ENCODE measurements around the gene ENAH. TPM values are rescaled to one million over a fixed set of nuclear protein-coding genes. Genes with fewer than 3 reads are reported as not detected.
A peak's percentile ranks its signal among the peaks of the same experiment; 100 is the strongest.

ENAH gene
- total and polyA plus RNA-seq, 2 donors (not counting 1 experiment from before 2014, with no cell fraction given), result 85.0 to 210 TPM

GRCh38 chr1:225523263-225523950, 129.5 kb downstream of the ENAH start:
- no peaks in the 10 kb centered on the region for H3K36me3 ChIP-seq (ENCODE audit: control insufficient read depth, insufficient read depth, low read length)

GRCh38 chr1:225522588-225523262, 130.2 kb downstream of the ENAH start:
- Histone ChIP-seq H3K36me3 (ENCODE audit: control insufficient read depth, insufficient read depth, low read length) (peaks cover 1% of the 10 kb centered on the region), H3K27ac (ENCODE audit: insufficient read depth, low read length) (no peak overlapping the region), H3K4me3 (replicated peaks in 1 of 4; ENCODE audit: control extremely low read depth in 1 of 4, insufficient read depth in 1 of 4, low read depth in 3 of 4, low read length in 4 of 4) (no peak overlapping the region), H3K9ac (ENCODE audit: insufficient read depth, low read length) (no peak overlapping the region), H4K20me1 (ENCODE audit: control insufficient read depth, extremely low read depth, insufficient read depth, low read length) (no peaks in the 10 kb centered on the region), H3K27me3 (ENCODE audit: control insufficient read depth, insufficient read depth, low read length) (no peaks in the 10 kb centered on the region), H3K9me3 (ENCODE audit: control insufficient read depth, insufficient read depth, low read depth, low read length) (no peaks in the 10 kb centered on the region), H3K4me1 (ENCODE audit: control insufficient read depth, extremely low read depth, insufficient read depth, low read length) (no peaks in the 10 kb centered on the region), H3K4me2 (ENCODE audit: extremely low read depth, insufficient read depth, low read length) (no peak overlapping the region), H3K79me2 (ENCODE audit: control insufficient read depth, insufficient read depth, low read length) (no peaks in the 10 kb centered on the region), H2AFZ (ENCODE audit: low read length) (no peak overlapping the region)
- TF ChIP-seq CTCF (conservative IDR thresholded peaks at IDR 0.05 in 1 of 2, IDR thresholded peaks at IDR 0.05 in 1 of 2; ENCODE audit: low read depth in 1 of 2, low read length in 2 of 2), result no peak
- TF ChIP-seq EZH2 (IDR thresholded peaks at IDR 0.05; ENCODE audit: low read length, missing control alignments), result no peak
- peak in 1 of 2 donors; percentile 26 for DNase-seq (ENCODE audit: low read depth in 2 of 2)

More at GRCh38 chr1:225523263-225523950, 129.5 kb downstream of the ENAH start:
- H2AFZ ChIP-seq (ENCODE audit: low read length), result no peak overlapping the region
- H3K9ac ChIP-seq (ENCODE audit: insufficient read depth, low read length), result no peak overlapping the region
- H3K27ac ChIP-seq (ENCODE audit: insufficient read depth, low read length), result no peak overlapping the region
- no peaks in the 10 kb centered on the region for H3K4me1 ChIP-seq (ENCODE audit: control insufficient read depth, extremely low read depth, insufficient read depth, low read length)
- H3K4me2 ChIP-seq (ENCODE audit: extremely low read depth, insufficient read depth, low read length), result no peak overlapping the region
- no peaks in the 10 kb centered on the region for H3K27me3 ChIP-seq (ENCODE audit: control insufficient read depth, insufficient read depth, low read length)
- H3K79me2 ChIP-seq (ENCODE audit: control insufficient read depth, insufficient read depth, low read length), result no peaks in the 10 kb centered on the region
- TF ChIP-seq CTCF (conservative IDR thresholded peaks at IDR 0.05 in 1 of 2, IDR thresholded peaks at IDR 0.05 in 1 of 2; ENCODE audit: low read depth in 1 of 2, low read length in 2 of 2) (no peak), EZH2 (IDR thresholded peaks at IDR 0.05; ENCODE audit: low read length, missing control alignments) (no peak)
- no peak overlapping the region for H3K4me3 ChIP-seq (replicated peaks in 1 of 4; ENCODE audit: control extremely low read depth in 1 of 4, insufficient read depth in 1 of 4, low read depth in 3 of 4, low read length in 4 of 4)
- no peak for DNase-seq (ENCODE audit: low read depth in 2 of 2)
- no peaks in the 10 kb centered on the region for H3K9me3 ChIP-seq (ENCODE audit: control insufficient read depth, insufficient read depth, low read depth, low read length)
- H4K20me1 ChIP-seq (ENCODE audit: control insufficient read depth, extremely low read depth, insufficient read depth, low read length), result no peaks in the 10 kb centered on the region

GRCh38 chr1:225520587-225521227, 132.2 kb downstream of the ENAH start:
- Histone ChIP-seq H3K36me3 (ENCODE audit: control insufficient read depth, insufficient read depth, low read length) (peaks cover 5% of the 10 kb centered on the region), H3K4me3 (replicated peaks in 1 of 4; ENCODE audit: control extremely low read depth in 1 of 4, insufficient read depth in 1 of 4, low read depth in 3 of 4, low read length in 4 of 4) (no peak overlapping the region), H3K27me3 (ENCODE audit: control insufficient read depth, insufficient read depth, low read length) (no peaks in the 10 kb centered on the region), H2AFZ (ENCODE audit: low read length) (no peak overlapping the region), H3K9ac (ENCODE audit: insufficient read depth, low read length) (no peak overlapping the region), H4K20me1 (ENCODE audit: control insufficient read depth, extremely low read depth, insufficient read depth, low read length) (no peaks in the 10 kb centered on the region), H3K79me2 (ENCODE audit: control insufficient read depth, insufficient read depth, low read length) (no peaks in the 10 kb centered on the region), H3K27ac (ENCODE audit: insufficient read depth, low read length) (no peak overlapping the region), H3K9me3 (ENCODE audit: control insufficient read depth, insufficient read depth, low read depth, low read length) (no peaks in the 10 kb centered on the region), H3K4me1 (ENCODE audit: control insufficient read depth, extremely low read depth, insufficient read depth, low read length) (no peaks in the 10 kb centered on the region), H3K4me2 (ENCODE audit: extremely low read depth, insufficient read depth, low read length) (no peak overlapping the region)
- DNase-seq (ENCODE audit: low read depth in 2 of 2), result no peak
- TF ChIP-seq CTCF (conservative IDR thresholded peaks at IDR 0.05 in 1 of 2, IDR thresholded peaks at IDR 0.05 in 1 of 2; ENCODE audit: low read depth in 1 of 2, low read length in 2 of 2) (no peak), EZH2 (IDR thresholded peaks at IDR 0.05; ENCODE audit: low read length, missing control alignments) (no peak)

Measured in fibroblast of lung (primary cell).